Limb (tissue), 2 donors: Measurements from ENCODE around the gene HKDC1.
"Not testable (repeated sequence)": the region's sequence is repeated elsewhere in the genome, so short reads cannot be mapped to it uniquely, and the experiment has no call there.

Experiments used
- DNase-seq, 2 donors: peaks; one replicate each; pipeline ENCODE4 v3.0.0-alpha.2; 2016; ENCODE audit errors: extremely low spot score in 2 of 2

HKDC1 gene

DNA sequence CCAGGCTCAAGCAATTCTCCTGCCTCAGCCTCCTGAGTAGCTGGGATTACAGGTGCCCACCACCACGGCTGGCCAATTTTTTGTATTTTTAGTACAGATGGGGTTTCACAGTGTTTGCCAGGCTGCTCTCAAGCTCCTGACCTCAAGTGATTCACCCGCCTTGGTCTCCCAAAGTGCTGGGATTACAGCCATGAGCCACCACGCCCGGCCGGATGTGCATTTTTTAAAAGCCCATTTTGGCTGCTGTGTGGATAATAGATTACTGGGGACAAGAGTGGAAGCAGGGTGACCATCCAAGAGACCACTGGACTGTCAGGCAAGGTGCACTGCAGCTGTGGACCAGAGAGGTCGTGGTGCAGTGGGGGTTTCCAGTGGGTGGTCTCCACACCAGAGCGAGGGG, 21.4 kb downstream of the HKDC1 start:
- no peak for DNase-seq

DNA sequence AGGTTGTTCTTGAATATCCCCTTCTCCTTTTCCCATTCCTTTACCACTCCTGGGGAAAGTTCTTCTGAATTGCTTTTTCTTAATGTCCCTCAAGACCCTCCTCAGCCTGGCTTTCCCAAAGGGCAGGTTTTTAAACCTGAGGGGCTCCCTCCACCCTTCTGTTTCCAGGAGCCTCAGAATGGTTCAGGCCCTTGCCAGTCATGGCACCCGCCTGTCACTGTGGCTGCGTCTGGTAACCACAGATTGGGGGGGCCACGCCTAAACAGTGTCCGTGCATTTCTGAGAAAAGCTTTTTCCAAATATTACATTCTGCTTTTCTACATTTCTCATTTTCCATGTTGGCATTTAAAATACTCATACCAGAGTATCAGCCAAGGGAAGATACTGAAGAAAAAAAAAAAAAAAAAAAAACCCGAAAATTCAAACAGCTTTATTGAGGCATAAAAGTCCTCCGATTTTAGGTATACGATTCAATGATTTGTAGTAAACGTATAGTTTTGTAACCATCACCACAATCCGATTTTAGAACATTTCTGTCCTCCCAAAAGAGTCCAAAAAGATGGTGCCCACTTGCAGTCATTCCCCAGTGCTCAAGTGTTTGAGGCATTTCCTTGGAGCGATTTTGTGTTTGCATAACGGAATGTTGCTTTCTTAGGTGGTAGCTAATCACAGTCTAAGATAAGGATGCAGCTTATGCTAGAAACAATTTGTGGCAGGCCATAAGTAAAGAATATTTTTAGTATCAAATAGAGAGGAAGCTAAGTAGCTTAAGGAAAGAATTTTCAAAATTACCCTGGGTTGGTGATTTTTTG, 22.1 kb downstream of the HKDC1 start:
- no peak for DNase-seq

GRCh38 chr10:69242852-69243212, 22.7 kb downstream of the HKDC1 start:
- no peak for DNase-seq

DNA sequence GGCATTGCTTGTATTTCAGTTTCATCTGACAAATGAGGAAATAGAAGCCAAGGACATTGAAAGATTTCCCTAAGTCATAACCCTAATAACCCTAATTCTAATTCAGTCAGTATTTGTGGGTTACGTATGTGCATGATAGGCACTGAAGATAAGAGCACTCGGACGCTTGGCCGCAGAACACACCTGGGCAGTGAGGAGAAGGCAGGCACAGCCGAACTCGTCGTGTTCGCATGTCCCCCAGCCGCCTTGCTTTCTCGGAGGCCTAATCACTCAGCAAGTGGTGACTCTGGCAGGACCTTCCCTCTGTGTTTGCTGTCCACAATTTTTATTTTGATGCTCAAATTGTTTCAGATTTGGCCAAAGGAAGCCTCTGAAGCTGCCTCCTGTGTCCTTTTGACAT, 23.7 kb downstream of the HKDC1 start:
- no peak for DNase-seq

GRCh38 chr10:69246036-69246435, 25.9 kb downstream of the HKDC1 start:
- no peak for DNase-seq

DNA sequence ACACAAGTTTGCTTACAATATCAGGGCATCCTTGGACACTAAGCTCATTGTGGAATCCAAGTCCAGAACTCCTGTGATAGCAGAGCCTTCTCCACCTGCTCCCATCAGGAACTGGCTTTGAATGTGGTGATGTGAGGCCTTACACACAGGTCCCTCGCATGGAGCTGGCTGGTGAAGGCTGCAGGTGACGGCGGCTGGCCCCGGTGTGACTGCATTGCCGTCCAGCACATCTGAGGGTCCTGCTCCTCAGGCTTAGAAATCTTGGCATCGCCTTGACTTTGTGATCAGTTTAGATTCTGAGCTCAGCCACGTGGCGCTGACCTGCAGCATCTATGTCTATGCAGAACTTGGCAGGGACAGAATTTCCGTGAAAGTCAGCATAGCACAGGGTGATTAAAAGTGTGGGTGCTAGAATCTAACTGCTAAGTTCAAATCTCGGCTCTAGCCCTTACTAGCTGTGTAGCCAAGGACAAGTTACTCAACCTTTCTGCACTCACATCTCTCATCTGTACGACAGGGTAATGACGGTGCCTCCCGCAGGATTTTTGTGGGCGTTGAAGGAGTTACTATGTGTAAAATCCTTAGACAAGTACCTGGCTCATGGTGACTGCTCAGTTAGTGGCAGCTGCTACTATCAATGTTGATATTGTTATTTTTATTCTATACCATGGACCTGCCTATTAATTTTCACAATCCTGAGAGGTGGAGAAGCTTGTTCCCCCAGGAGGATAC, 26.6 kb downstream of the HKDC1 start:
- no peak for DNase-seq

DNA sequence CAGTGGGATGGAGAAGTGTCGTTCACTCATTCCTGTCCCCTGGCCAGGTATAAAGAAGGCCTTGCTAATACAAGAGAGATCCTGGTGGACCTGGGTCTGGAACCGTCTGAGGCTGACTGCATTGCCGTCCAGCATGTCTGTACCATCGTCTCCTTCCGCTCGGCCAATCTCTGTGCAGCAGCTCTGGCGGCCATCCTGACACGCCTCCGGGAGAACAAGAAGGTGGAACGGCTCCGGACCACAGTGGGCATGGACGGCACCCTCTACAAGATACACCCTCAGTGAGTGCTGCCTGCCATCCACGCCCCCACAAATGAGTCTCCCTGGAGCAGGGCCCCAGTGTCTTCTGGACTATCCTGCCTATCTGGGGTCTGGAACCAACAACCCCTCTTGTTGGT, 27.2 kb downstream of the HKDC1 start:
- DNase-seq: no peak

GRCh38 chr10:69248117-69248730, 28.1 kb downstream of the HKDC1 start:
- no peak for DNase-seq

- DNase-seq: no peak
Measured at GRCh38 chr10:69250041-69250440, 29.9 kb downstream of the HKDC1 start.

GRCh38 chr10:69251417-69251816, 31.3 kb downstream of the HKDC1 start:
- not testable (repeated sequence) for DNase-seq

GRCh38 chr10:69253171-69253570, 33.0 kb downstream of the HKDC1 start:
- no peak for DNase-seq

GRCh38 chr10:69254877-69255276, 34.7 kb downstream of the HKDC1 start:
- no peak for DNase-seq

GRCh38 chr10:69259547-69260243, 39.6 kb downstream of the HKDC1 start:
- DNase-seq: no peak

DNA sequence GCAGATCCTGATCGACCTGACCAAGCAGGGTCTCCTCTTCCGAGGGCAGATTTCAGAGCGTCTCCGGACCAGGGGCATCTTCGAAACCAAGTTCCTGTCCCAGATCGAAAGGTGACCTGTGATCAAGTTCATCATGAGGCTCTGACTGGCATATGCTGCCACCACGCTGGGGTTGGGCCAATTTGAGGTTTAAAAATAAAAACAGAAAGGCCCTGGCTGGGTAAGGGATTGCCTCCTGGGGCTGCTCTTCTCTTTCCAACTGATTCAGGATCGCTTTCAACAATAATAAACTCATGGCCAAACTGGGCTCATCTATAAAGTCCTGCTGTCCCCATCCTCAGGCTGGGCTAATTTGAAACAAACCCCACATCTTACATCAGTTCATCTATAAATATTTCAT, 41.1 kb downstream of the HKDC1 start:
- no peak for DNase-seq

- no peak for DNase-seq
Measured at GRCh38 chr10:69262292-69262751, 42.2 kb downstream of the HKDC1 start.

GRCh38 chr10:69265521-69265920, 45.4 kb downstream of the HKDC1 start:
- DNase-seq: no peak

DNA sequence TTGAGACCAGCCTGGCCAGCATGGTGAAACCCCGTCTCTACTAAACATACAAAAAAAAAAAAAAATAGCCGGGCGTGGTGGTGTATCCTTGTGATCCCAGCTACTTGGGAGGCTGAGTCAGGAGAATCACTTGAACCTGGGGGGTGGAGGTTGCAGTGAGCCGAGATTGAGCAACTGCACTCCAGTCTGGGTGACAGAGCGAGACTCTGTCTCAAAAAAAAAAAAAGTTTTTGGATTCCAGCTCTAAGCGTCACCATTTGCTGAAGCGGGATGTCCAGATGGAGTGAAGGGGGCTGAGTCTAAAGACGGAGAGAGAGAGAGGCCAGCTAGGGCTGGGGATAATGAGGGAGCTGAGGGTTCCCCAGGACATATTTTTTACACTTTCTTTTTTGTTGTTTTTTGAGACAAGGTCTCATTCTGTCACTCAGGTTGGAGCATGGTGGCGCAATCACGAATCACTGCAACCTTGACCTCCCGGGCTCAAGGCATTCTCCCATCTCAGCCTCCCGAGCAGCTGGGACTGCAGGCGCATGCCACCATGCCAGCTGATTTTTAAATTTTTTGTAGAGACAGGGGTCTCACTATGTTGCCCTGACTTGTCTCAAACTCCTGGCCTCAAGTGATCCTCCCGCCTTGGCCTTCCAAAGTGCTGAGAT, 48.8 kb downstream of the HKDC1 start:
- no peak for DNase-seq

GRCh38 chr10:69269761-69270160, 49.6 kb downstream of the HKDC1 start:
- no peak for DNase-seq

GRCh38 chr10:69270990-69271389, 50.9 kb downstream of the HKDC1 start:
- no peak for DNase-seq

- DNase-seq: no peak
Measured at GRCh38 chr10:69272624-69273023, 52.5 kb downstream of the HKDC1 start.

DNA sequence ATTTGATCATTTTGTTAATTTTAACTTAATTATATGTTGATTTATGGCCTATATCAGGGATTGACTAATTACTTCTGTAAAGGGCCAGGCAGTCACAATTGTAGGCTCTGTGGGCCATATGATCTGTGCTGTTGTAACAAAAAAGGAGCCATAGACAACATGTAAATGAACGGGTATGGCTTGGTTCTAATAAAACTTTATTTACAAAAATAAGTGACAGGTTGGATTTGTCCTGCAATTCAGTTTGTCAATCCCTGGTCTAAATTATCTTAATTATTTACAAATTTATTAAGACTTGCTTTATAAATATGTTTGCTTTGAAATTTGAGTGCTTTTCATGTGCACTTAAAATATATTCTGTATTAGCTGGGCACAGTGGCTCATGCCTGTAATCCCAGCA, 55.3 kb downstream of the HKDC1 start:
- no peak for DNase-seq
